Stimulated activated CD8-positive, alpha-beta memory T cell treated with anti-CD3 and anti-CD28 coated beads, Interleukin-7, amount 100 ng/mL, for 24 hours (primary cell): ENCODE data around the gene FAM111A.
A peak's percentile ranks its signal among the peaks of the same experiment; 100 is the strongest.

Source experiments
- DNase-seq: peaks from one replicate; pipeline ENCODE4 v3.0.0-alpha.2; 2020; ENCODE audit warnings: low read depth

Gene FAM111A

GRCh38 chr11:59180168-59180776 lies 37.6 kb downstream of the FAM111A start:
- DNase-seq: no peak

- no peak for DNase-seq
Measured at GRCh38 chr11:59180907-59181306, 38.3 kb downstream of the FAM111A start.

DNA sequence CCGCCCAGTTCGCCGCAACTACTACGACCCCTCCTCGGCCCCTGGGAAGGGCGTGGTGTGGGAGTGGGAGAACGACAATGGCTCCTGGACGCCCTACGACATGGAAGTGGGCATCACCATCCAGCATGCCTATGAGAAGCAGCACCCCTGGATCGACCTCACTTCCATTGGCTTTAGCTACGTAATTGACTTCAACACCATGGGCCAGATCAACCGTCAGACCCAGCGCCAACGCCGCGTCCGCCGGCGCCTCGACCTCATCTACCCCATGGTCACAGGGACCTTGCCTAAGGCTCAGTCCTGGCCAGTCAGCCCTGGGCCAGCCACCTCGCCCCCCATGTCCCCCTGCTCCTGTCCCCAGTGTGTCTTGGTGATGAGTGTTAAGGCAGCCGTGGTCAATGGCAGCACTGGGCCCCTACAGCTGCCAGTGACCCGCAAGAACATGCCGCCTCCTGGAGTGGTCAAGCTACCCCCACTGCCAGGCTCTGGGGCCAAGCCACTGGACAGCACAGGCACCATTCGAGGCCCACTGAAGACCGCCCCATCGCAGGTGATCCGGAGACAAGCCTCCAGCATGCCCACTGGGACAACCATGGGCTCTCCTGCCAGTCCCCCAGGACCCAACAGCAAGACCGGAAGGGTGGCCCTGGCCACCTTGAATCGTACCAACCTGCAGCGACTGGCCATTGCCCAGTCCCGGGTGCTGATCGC lies 39.2 kb downstream of the FAM111A start:
- DNase-seq: no peak

DNA sequence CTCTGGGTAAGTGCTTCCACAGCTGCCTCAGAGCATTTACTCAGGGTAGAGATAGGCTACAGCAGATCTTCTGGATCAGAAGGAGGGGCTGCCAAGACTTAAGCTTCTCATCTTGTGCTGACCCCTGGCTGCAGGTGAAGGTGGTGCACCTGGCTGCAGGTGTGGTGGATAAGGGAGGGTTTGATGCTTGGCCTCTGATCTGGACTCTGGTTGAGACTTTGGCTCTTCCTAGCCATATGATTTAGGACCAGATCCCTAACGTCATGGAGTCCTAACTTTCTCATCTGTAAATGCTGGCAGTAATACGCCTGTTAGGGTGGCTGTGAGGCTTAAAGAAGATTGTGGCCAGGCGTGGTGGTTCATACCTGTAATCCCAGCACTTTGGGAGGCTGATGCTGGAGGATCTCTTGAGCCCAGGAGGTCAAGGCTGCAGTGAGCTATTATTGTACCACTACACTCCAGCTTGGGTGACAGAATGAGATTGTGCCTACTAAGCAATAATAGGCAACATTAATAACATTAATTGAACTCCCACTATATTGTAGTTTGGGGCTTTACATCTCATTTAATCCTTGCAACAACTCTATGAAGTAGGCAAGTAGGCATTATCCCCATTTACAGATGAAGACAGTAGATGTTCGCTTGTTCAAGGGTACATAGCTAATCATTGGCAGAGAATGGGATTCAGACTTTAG lies 39.9 kb downstream of the FAM111A start:
- no peak for DNase-seq

GRCh38 chr11:59183771-59184170 lies 41.1 kb downstream of the FAM111A start:
- DNase-seq: no peak

- DNase-seq: no peak
Measured at GRCh38 chr11:59184691-59185339, 42.2 kb downstream of the FAM111A start.

GRCh38 chr11:59185386-59185945 lies 42.8 kb downstream of the FAM111A start:
- no peak for DNase-seq

- peak; percentile 28 for DNase-seq
Measured at GRCh38 chr11:59186130-59186594, 43.5 kb downstream of the FAM111A start.

DNA sequence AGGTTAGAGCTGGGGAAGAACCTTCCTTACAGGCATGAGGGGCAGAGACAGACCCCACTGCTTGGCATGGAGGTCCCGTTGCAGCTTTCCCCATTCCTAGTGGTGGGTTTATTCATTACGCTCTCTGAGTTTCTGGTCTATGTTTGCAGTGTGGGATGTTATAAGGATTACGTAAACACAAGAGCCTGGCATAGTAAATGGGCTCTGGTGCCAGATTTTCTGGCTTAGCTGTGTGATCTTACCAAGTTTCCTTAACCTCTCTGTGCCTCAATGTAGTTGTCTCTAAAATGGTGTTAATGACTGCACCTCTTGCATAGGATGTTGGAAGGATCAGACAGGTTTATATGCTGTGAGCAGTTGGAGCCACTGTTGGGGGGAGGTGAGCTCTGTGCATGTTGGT lies 44.4 kb downstream of the FAM111A start:
- no peak for DNase-seq

DNA sequence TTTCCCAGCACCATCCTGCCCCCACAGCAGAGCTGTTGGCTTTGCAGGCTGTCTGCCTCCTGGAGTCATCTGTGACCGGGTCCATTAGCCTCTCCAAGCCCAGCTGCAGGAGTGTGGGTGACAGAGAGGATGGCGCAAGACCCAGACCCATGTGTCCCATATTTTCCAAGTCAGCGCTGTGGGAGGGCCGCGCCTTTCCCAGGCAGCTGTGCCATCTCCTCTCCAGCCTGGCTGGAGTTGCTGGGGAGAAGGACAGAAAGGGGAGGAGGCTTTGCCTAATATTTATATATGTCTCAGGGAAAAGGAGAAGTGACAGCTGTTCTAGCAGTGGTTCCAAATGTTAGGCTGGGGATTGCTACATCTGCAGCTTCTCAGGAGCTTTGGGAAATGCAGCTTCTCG lies 44.9 kb downstream of the FAM111A start:
- DNase-seq: no peak

GRCh38 chr11:59188954-59189353 lies 46.3 kb downstream of the FAM111A start:
- no peak for DNase-seq

DNA sequence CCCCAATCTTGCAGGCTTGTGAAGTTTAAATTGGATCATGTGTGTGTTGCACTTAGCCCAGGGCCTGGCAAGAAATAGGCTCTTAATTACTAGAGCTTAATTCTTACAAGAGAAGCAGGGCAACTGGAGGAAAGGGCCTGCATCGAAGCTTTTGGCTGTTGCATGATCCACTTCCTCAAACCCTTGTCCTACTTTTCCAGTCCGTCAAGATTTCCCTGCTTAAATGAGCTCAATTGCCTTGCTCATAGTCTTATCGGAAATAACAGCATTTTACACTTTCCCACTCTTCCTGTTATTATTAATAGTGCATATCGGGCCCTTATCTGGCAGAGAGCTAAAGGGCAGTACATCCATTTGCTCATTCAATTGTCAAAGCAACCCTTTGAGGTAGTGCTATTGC lies 47.3 kb downstream of the FAM111A start:
- DNase-seq: no peak

DNA sequence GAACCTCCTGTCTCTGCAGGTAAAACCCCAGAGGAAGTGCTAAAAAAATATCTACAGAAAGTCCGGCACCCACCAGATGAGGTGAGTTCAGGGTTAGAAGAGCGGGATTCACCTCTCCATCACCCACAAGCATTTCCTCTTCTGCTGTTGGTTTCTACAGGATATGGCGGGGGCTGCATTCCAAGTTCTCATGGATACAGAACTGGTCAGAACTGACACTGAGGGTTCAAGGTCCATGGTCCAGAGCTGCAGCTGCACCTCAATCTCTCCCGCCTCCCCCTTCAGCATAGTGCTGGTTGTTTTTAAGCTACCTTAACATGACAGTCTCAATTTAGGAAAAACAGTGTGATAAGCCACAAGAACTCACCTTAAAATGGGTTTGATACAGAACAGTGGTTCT lies 48.4 kb downstream of the FAM111A start:
- DNase-seq: no peak

GRCh38 chr11:59191890-59192289 lies 49.2 kb downstream of the FAM111A start:
- no peak for DNase-seq

- DNase-seq: no peak
Measured at GRCh38 chr11:59192446-59193020, 49.9 kb downstream of the FAM111A start.

GRCh38 chr11:59193587-59194130 lies 51.0 kb downstream of the FAM111A start:
- no peak for DNase-seq

DNA sequence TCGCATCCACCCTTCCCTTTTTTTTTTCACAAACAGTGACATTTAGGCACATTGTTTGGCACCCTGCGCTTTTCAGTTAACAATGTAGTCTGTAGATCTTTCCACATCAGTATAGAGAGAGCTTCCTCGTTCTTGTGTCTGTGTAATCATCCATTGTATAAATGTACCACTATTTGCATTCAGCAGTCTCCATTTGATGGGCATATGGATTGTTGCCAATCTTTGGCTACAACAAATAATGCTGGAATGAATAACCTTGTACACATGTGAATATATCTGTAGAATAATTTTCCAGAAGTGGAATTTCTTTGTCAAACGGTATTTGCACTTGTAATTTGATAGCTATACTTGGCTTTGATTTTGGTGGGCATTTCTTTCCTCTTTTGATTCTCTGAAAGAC lies 52.9 kb downstream of the FAM111A start:
- DNase-seq: no peak

GRCh38 chr11:59196777-59197176 lies 54.1 kb downstream of the FAM111A start:
- DNase-seq: no peak

DNA sequence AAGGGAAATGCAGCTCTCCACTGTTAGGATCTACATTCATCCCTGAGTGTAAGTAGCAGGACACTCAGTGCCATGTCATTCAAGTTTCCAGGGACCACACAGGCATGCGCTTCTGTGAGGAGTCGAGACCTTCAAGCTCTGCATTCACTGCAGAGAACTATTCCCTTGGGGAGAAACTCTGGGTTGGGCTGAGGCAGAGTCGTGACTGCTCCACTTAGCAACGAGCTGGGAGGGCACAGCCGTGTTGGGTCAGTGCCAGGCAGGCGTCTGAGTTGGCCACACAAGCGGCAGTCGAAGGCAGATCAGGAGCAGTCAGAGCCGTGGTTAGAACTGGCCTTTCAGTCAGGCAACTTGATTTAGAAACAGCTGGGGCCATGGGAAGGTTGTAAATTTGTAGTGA lies 55.3 kb downstream of the FAM111A start:
- DNase-seq: no peak

DNA sequence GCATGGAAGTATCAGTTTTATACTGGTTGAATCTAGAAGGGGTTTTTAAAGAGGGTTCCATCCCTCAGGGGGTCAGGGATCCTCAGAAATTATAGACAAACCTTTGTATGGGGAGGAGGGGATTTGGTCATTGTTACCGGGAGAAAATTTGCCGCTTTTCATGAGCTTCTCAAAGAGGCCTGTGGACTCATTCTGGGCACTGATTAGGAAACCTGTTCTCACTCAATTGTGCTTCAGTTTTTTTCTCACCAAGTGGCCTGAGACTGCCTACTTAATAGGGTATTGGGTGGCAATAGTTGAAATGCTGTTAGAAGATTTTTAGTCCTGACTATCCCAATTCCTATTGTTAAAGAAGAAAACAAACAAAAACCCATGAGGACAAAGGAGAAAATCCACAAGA lies 56.1 kb downstream of the FAM111A start:
- no peak for DNase-seq

DNA sequence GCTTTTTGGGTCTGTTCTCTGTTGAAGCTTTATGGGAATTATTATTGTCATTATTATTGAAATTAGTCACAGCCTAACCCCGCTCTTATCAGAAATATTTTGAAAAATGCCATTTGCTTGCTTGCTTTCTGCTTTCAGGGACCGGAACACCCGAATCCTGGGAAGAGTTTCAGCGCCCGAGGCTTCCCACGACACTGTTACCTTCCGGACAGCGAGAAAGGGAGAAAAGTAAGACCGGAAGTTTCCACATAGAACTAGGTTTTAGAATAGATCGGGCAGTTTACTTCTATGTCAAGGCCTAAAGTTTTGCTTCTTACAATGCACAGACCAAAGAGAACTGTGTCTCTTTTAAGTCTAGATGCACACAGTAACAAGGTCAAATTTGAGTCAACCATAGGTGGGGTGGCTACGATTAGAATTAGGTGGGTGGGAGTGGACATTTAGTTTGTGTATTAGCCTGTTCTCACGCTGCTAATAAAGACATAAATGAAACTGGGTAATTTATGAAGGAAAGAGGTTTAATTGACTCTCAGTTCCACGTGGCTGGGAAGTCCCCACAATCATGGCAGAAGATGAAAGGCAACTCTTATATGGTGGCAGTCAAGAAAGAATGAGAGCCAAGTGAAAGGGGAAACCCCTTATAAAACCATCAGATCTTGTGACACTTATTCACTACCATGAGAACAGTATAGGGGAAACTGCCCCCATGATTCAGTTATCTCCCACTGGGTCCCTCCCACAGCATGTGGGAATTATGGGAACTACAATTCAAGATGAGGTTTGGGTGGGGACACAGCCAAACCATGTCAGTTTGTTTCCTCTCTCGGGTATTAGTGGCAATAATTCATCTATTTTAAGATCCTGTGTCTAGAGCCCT lies 57.1 kb downstream of the FAM111A start:
- DNase-seq: no peak
